MM.1S (cell line): ENCODE results near the gene SMC4.

Experiments used
- DNase-seq: peaks from one replicate; pipeline ENCODE4 v3.0.0-alpha.2; 2015
- H2AFZ ChIP-seq: fragments of 300-600 bp; sonication (generic); 2 replicates; pipeline ENCODE4 v1.6.0; 2016; ENCODE audit warnings: antibody characterized with exemption, low read length
- H3F3A ChIP-seq: fragments of 300-600 bp; sonication (generic); 2 replicates; pipeline ENCODE4 v1.6.1; 2016; ENCODE audit warnings: mild to moderate bottlenecking, antibody characterized with exemption, low read length, moderate library complexity, mixed read lengths; ENCODE audit not compliant: insufficient read depth
- H3K27ac ChIP-seq: fragments of 300-600 bp; sonication (generic); 2 replicates; pipeline ENCODE4 v1.5.1; 2016; ENCODE audit warnings: mild to moderate bottlenecking, low read length
- H3K27me3 ChIP-seq: fragments of 300-600 bp; sonication (generic); replicated peaks from 2 replicates; pipeline ENCODE4 v1.6.0; 2016; ENCODE audit warnings: low read length; ENCODE audit not compliant: insufficient read depth
- H3K36me3 ChIP-seq: fragments of 300-600 bp; sonication (generic); replicated peaks from 2 replicates; pipeline ENCODE4 v1.6.1; 2016; ENCODE audit warnings: mild to moderate bottlenecking, low read length, mixed read lengths; ENCODE audit not compliant: insufficient read depth
- H3K4me1 ChIP-seq: fragments of 300-600 bp; sonication (generic); 2 replicates; pipeline ENCODE4 v1.6.1; 2016; ENCODE audit warnings: low read length, mixed read lengths
- H3K4me2 ChIP-seq: fragments of 300-600 bp; sonication (generic); 2 replicates; pipeline ENCODE4 v1.6.0; 2016; ENCODE audit warnings: low read depth, low read length
- H3K4me3 ChIP-seq: fragments of 300-600 bp; sonication (generic); 2 replicates; pipeline ENCODE4 v1.5.1; 2016; ENCODE audit warnings: low read length, mixed read lengths
- H3K79me2 ChIP-seq: fragments of 300-600 bp; sonication (generic); 2 replicates; pipeline ENCODE4 v1.6.1; 2016; ENCODE audit warnings: mixed run types, low read length, mixed read lengths
- H3K9ac ChIP-seq: fragments of 300-600 bp; sonication (generic); 2 replicates; pipeline ENCODE4 v1.6.1; 2016; ENCODE audit warnings: low read length, mixed read lengths
- H3K9me2 ChIP-seq: fragments of 300-600 bp; sonication (generic); replicated peaks from 2 replicates; pipeline ENCODE4 v1.6.1; 2016; ENCODE audit warnings: mild to moderate bottlenecking, low read length, mixed read lengths; ENCODE audit not compliant: insufficient read depth
- H3K9me3 ChIP-seq: fragments of 300-600 bp; sonication (generic); replicated peaks from 2 replicates; pipeline ENCODE4 v1.6.1; 2016; ENCODE audit warnings: mild to moderate bottlenecking, low read length, mixed read lengths; ENCODE audit not compliant: insufficient read depth
- H4K20me1 ChIP-seq: fragments of 300-600 bp; sonication (generic); 2 replicates; pipeline ENCODE4 v1.6.1; 2016; ENCODE audit warnings: mild to moderate bottlenecking, low read length, moderate library complexity, mixed read lengths; ENCODE audit not compliant: insufficient read depth
- CTCF ChIP-seq: fragments of 300-600 bp; sonication (generic); IDR thresholded peaks from 2 replicates; pipeline ENCODE4 v1.5.1; 2016; ENCODE audit warnings: antibody characterized with exemption, low read length, mixed read lengths
- EZH2 ChIP-seq: fragments of 300-600 bp; sonication (generic); optimal IDR thresholded peaks from 2 replicates; pipeline ENCODE3; 2017; ENCODE audit warnings: low read depth, mild to moderate bottlenecking, antibody characterized with exemption, low read length, mixed read lengths
- EZH2phosphoT487 ChIP-seq: fragments of 300-600 bp; sonication (generic); IDR thresholded peaks from 2 replicates; pipeline ENCODE4 v1.6.1; 2018; ENCODE audit warnings: antibody characterized with exemption, low read length

The SMC4 gene

GRCh38 chr3:160477750-160478149, 78.3 kb downstream of the SMC4 start:
- H3K9me2 ChIP-seq: no peaks in the 10 kb centered on the region
- H3K9ac ChIP-seq: no peak overlapping the region
- H3K27ac ChIP-seq: no peak overlapping the region

GRCh38 chr3:160478338-160478737, 78.9 kb downstream of the SMC4 start:
- TF ChIP-seq EZH2: no peak
- TF ChIP-seq EZH2phosphoT487: no peak
- Histone ChIP-seq H3K4me3 (no peak overlapping the region), H3F3A (no peaks in the 10 kb centered on the region)

More at GRCh38 chr3:160477750-160478149, 78.3 kb downstream of the SMC4 start:
- no peaks in the 10 kb centered on the region for H3K9me3 ChIP-seq
- H3K4me3 ChIP-seq: no peak overlapping the region
- no peaks in the 10 kb centered on the region for H3K27me3 ChIP-seq
- no peak overlapping the region for H2AFZ ChIP-seq
- no peaks in the 10 kb centered on the region for H3K36me3 ChIP-seq
- H3K4me1 ChIP-seq: no peaks in the 10 kb centered on the region
- H3F3A ChIP-seq: no peaks in the 10 kb centered on the region
- no peak for DNase-seq
- no peak for TF ChIP-seq EZH2phosphoT487
- no peak for TF ChIP-seq EZH2
- TF ChIP-seq CTCF: no peak
- H3K79me2 ChIP-seq: no peaks in the 10 kb centered on the region
- H4K20me1 ChIP-seq: no peaks in the 10 kb centered on the region
- no peak overlapping the region for H3K4me2 ChIP-seq

GRCh38 chr3:160479376-160479775, 79.9 kb downstream of the SMC4 start:
- no peaks in the 10 kb centered on the region for H3K9me3 ChIP-seq
- no peaks in the 10 kb centered on the region for H3K9me2 ChIP-seq
- no peak overlapping the region for H2AFZ ChIP-seq
- H3K4me1 ChIP-seq: no peaks in the 10 kb centered on the region
- no peak overlapping the region for H3K27ac ChIP-seq
- no peaks in the 10 kb centered on the region for H3K27me3 ChIP-seq
- H3K4me2 ChIP-seq: no peak overlapping the region
- TF ChIP-seq EZH2 (no peak), CTCF (no peak), EZH2phosphoT487 (no peak)
- H4K20me1 ChIP-seq: no peaks in the 10 kb centered on the region
- no peak for DNase-seq
- no peaks in the 10 kb centered on the region for H3K79me2 ChIP-seq
- no peak overlapping the region for H3K9ac ChIP-seq
- H3K36me3 ChIP-seq: no peaks in the 10 kb centered on the region
- H3F3A ChIP-seq: no peaks in the 10 kb centered on the region
- H3K4me3 ChIP-seq: no peak overlapping the region

More at GRCh38 chr3:160478338-160478737, 78.9 kb downstream of the SMC4 start:
- H3K9me3 ChIP-seq: no peaks in the 10 kb centered on the region
- no peaks in the 10 kb centered on the region for H3K4me1 ChIP-seq
- no peak overlapping the region for H3K4me2 ChIP-seq
- H3K27me3 ChIP-seq: no peaks in the 10 kb centered on the region
- H4K20me1 ChIP-seq: no peaks in the 10 kb centered on the region
- DNase-seq: no peak
- no peaks in the 10 kb centered on the region for H3K9me2 ChIP-seq
- H2AFZ ChIP-seq: no peak overlapping the region
- H3K27ac ChIP-seq: no peak overlapping the region
- no peak overlapping the region for H3K9ac ChIP-seq
- H3K36me3 ChIP-seq: no peaks in the 10 kb centered on the region
- no peaks in the 10 kb centered on the region for H3K79me2 ChIP-seq

- Histone ChIP-seq H3K79me2 (no peaks in the 10 kb centered on the region), H3K4me3 (no peak overlapping the region), H2AFZ (no peak overlapping the region), H3F3A (no peaks in the 10 kb centered on the region), H3K9ac (no peak overlapping the region), H4K20me1 (no peaks in the 10 kb centered on the region), H3K27ac (no peak overlapping the region), H3K9me3 (no peaks in the 10 kb centered on the region), H3K36me3 (no peaks in the 10 kb centered on the region), H3K27me3 (no peaks in the 10 kb centered on the region), H3K9me2 (no peaks in the 10 kb centered on the region), H3K4me1 (no peaks in the 10 kb centered on the region), H3K4me2 (no peak overlapping the region)
- TF ChIP-seq EZH2: no peak
- TF ChIP-seq EZH2phosphoT487: no peak
- TF ChIP-seq CTCF: no peak
- no peak for DNase-seq
Observed at GRCh38 chr3:160480931-160481330, 81.5 kb downstream of the SMC4 start.
